Activated naive CD4-positive, alpha-beta T cell treated with anti-CD3 and anti-CD28 coated beads, Interleukin-2, amount 50 U/mL, for 16 hours (primary cell): Measurements from ENCODE around the gene FBLIM1.

Source experiments
- DNase-seq: peaks from one replicate; pipeline ENCODE4 v3.0.0-alpha.2; 2020

The FBLIM1 gene

GRCh38 chr1:15758343-15758931, at the start of gene FBLIM1:
Gene FBLIM1 (plus strand): TSS chr1:15758795. CDS start chr1:15764984, 6,189 bp downstream.
- DNase-seq, result no peak

- DNase-seq, result no peak
These were observed 49.4 kb upstream of the FBLIM1 start for GRCh38 chr1:15709226-15709625.

- DNase-seq, result no peak
These were observed 46.4 kb upstream of the FBLIM1 start for GRCh38 chr1:15712168-15712567.

GRCh38 chr1:15714406-15715136, 44.0 kb upstream of the FBLIM1 start:
- DNase-seq, result no peak

- no peak for DNase-seq
These were observed 41.0 kb upstream of the FBLIM1 start for GRCh38 chr1:15717418-15718125.

- no peak for DNase-seq
These were observed 40.4 kb upstream of the FBLIM1 start for GRCh38 chr1:15718199-15718601.

- DNase-seq, result no peak
These were observed 39.0 kb upstream of the FBLIM1 start for GRCh38 chr1:15719381-15720120.

GRCh38 chr1:15720861-15721260, 37.7 kb upstream of the FBLIM1 start:
- DNase-seq, result no peak

- DNase-seq, result no peak
These were observed 36.2 kb upstream of the FBLIM1 start for GRCh38 chr1:15722411-15722810.

- no peak for DNase-seq
These were observed 35.6 kb upstream of the FBLIM1 start for GRCh38 chr1:15722836-15723532.

GRCh38 chr1:15723631-15724246, 34.9 kb upstream of the FBLIM1 start:
- DNase-seq, result no peak

- no peak for DNase-seq
These were observed 33.4 kb upstream of the FBLIM1 start for GRCh38 chr1:15724949-15725880.

GRCh38 chr1:15726508-15726907, 32.1 kb upstream of the FBLIM1 start:
- no peak for DNase-seq

- no peak for DNase-seq
These were observed 31.6 kb upstream of the FBLIM1 start for GRCh38 chr1:15727021-15727420.

GRCh38 chr1:15727424-15727823, 31.2 kb upstream of the FBLIM1 start:
- no peak for DNase-seq

GRCh38 chr1:15727866-15728534, 30.6 kb upstream of the FBLIM1 start:
- no peak for DNase-seq

- DNase-seq, result no peak
These were observed 29.5 kb upstream of the FBLIM1 start for GRCh38 chr1:15728937-15729657.

- DNase-seq, result no peak
These were observed 28.2 kb upstream of the FBLIM1 start for GRCh38 chr1:15730423-15730822.

GRCh38 chr1:15730936-15731335, 27.7 kb upstream of the FBLIM1 start:
- DNase-seq, result no peak
